Measurements from ENCODE around the gene CDYL.

Gene CDYL

GRCh38 chr6:4774296-4774695 is 1.9 kb upstream of the CDYL start:
- H3K9me3 ChIP-seq (ENCODE audit: control insufficient read depth, insufficient read depth, low read length) = 0 out of 2 replicates have a peak, but pooled peaks cover 7% of the 10 kb centered on the region
- peak overlapping the region; percentile 16 for H3K27ac ChIP-seq (ENCODE audit: low read depth, low read length)
- H3K9ac ChIP-seq (ENCODE audit: low read depth, low read length) = peak overlapping the region; percentile 84; the same call in 1 of the 2 replicates
- H3K36me3 ChIP-seq (ENCODE audit: control insufficient read depth, insufficient read depth, low read length) = no peaks in the 10 kb centered on the region
- H3K27me3 ChIP-seq (ENCODE audit: control insufficient read depth, insufficient read depth, low read length) = peaks cover 25% of the 10 kb centered on the region
- peaks cover 22% of the 10 kb centered on the region for H3K4me1 ChIP-seq (ENCODE audit: control insufficient read depth, insufficient read depth, low read length)
- H3K4me3 ChIP-seq (ENCODE audit: low read depth, low read length) = peak overlapping the region; percentile 94

- peak overlapping the region; percentile 14 for H3K27ac ChIP-seq (ENCODE audit: low read depth, low read length)
- peaks cover 28% of the 10 kb centered on the region for H3K4me1 ChIP-seq (ENCODE audit: control insufficient read depth, insufficient read depth, low read length)
- H3K9ac ChIP-seq (ENCODE audit: low read depth, low read length) = peak overlapping the region; percentile 46
- H3K27me3 ChIP-seq (ENCODE audit: control insufficient read depth, insufficient read depth, low read length) = peaks cover 32% of the 10 kb centered on the region
- H3K9me3 ChIP-seq (ENCODE audit: control insufficient read depth, insufficient read depth, low read length) = 0 out of 2 replicates have a peak, but pooled peaks cover 7% of the 10 kb centered on the region
- peak overlapping the region; percentile 94 for H3K4me3 ChIP-seq (ENCODE audit: low read depth, low read length)
- no peaks in the 10 kb centered on the region for H3K36me3 ChIP-seq (ENCODE audit: control insufficient read depth, insufficient read depth, low read length)
Observed at GRCh38 chr6:4774715-4775493, 1.3 kb upstream of the CDYL start.

GRCh38 chr6:4775494-4776130 is 592 bp upstream of the CDYL start:
- Histone ChIP-seq H3K27ac (ENCODE audit: low read depth, low read length) (peak overlapping the region; percentile 66), H3K9ac (ENCODE audit: low read depth, low read length) (peak overlapping the region; percentile 46; the same call in 1 of the 2 replicates), H3K36me3 (ENCODE audit: control insufficient read depth, insufficient read depth, low read length) (no peaks in the 10 kb centered on the region), H3K9me3 (ENCODE audit: control insufficient read depth, insufficient read depth, low read length) (0 out of 2 replicates have a peak, but pooled peaks cover 7% of the 10 kb centered on the region), H3K4me1 (ENCODE audit: control insufficient read depth, insufficient read depth, low read length) (peaks cover 32% of the 10 kb centered on the region), H3K27me3 (ENCODE audit: control insufficient read depth, insufficient read depth, low read length) (peaks cover 36% of the 10 kb centered on the region), H3K4me3 (ENCODE audit: low read depth, low read length) (peak overlapping the region; percentile 94)

GRCh38 chr6:4776493-4777393 is 539 bp downstream of the CDYL start:
- Histone ChIP-seq H3K27ac (ENCODE audit: low read depth, low read length) (peak overlapping the region; percentile 31), H3K27me3 (ENCODE audit: control insufficient read depth, insufficient read depth, low read length) (peaks cover 43% of the 10 kb centered on the region), H3K36me3 (ENCODE audit: control insufficient read depth, insufficient read depth, low read length) (no peaks in the 10 kb centered on the region), H3K9me3 (ENCODE audit: control insufficient read depth, insufficient read depth, low read length) (0 out of 2 replicates have a peak, but pooled peaks cover 7% of the 10 kb centered on the region), H3K4me1 (ENCODE audit: control insufficient read depth, insufficient read depth, low read length) (peaks cover 35% of the 10 kb centered on the region), H3K4me3 (ENCODE audit: low read depth, low read length) (peak overlapping the region; percentile 54), H3K9ac (ENCODE audit: low read depth, low read length) (no peak overlapping the region)

- peaks cover 28% of the 10 kb centered on the region for H3K4me1 ChIP-seq (ENCODE audit: control insufficient read depth, insufficient read depth, low read length)
- H3K36me3 ChIP-seq (ENCODE audit: control insufficient read depth, insufficient read depth, low read length) = no peaks in the 10 kb centered on the region
- no peak overlapping the region for H3K9ac ChIP-seq (ENCODE audit: low read depth, low read length)
- H3K27ac ChIP-seq (ENCODE audit: low read depth, low read length) = no peak overlapping the region
- 0 out of 2 replicates have a peak, but pooled peaks cover 7% of the 10 kb centered on the region for H3K9me3 ChIP-seq (ENCODE audit: control insufficient read depth, insufficient read depth, low read length)
- H3K27me3 ChIP-seq (ENCODE audit: control insufficient read depth, insufficient read depth, low read length) = peaks cover 47% of the 10 kb centered on the region
- H3K4me3 ChIP-seq (ENCODE audit: low read depth, low read length) = peak overlapping the region; percentile 49
Observed at GRCh38 chr6:4777394-4777935, 1.3 kb downstream of the CDYL start.

GRCh38 chr6:4778086-4778485 is 1.9 kb downstream of the CDYL start:
- Histone ChIP-seq H3K27me3 (ENCODE audit: control insufficient read depth, insufficient read depth, low read length) (peaks cover 48% of the 10 kb centered on the region), H3K4me3 (ENCODE audit: low read depth, low read length) (no peak overlapping the region), H3K4me1 (ENCODE audit: control insufficient read depth, insufficient read depth, low read length) (peaks cover 27% of the 10 kb centered on the region), H3K27ac (ENCODE audit: low read depth, low read length) (no peak overlapping the region), H3K9me3 (ENCODE audit: control insufficient read depth, insufficient read depth, low read length) (0 out of 2 replicates have a peak, but pooled peaks cover 7% of the 10 kb centered on the region), H3K9ac (ENCODE audit: low read depth, low read length) (no peak overlapping the region), H3K36me3 (ENCODE audit: control insufficient read depth, insufficient read depth, low read length) (no peaks in the 10 kb centered on the region)

- H3K27ac ChIP-seq (ENCODE audit: low read depth, low read length) = peak overlapping the region; percentile 21
- peaks cover 65% of the 10 kb centered on the region for H3K27me3 ChIP-seq (ENCODE audit: control insufficient read depth, insufficient read depth, low read length)
- no peaks in the 10 kb centered on the region for H3K36me3 ChIP-seq (ENCODE audit: control insufficient read depth, insufficient read depth, low read length)
- H3K9me3 ChIP-seq (ENCODE audit: control insufficient read depth, insufficient read depth, low read length) = 0 out of 2 replicates have a peak, but pooled peaks cover 7% of the 10 kb centered on the region
- H3K4me3 ChIP-seq (ENCODE audit: low read depth, low read length) = no peak overlapping the region
- H3K9ac ChIP-seq (ENCODE audit: low read depth, low read length) = no peak overlapping the region
- H3K4me1 ChIP-seq (ENCODE audit: control insufficient read depth, insufficient read depth, low read length) = peaks cover 32% of the 10 kb centered on the region
Observed at GRCh38 chr6:4780360-4780812, 4.2 kb downstream of the CDYL start.

GRCh38 chr6:4781426-4781825 is 5.2 kb downstream of the CDYL start:
- Histone ChIP-seq H3K9ac (ENCODE audit: low read depth, low read length) (no peak overlapping the region), H3K9me3 (ENCODE audit: control insufficient read depth, insufficient read depth, low read length) (0 out of 2 replicates have a peak, but pooled peaks cover 7% of the 10 kb centered on the region), H3K4me1 (ENCODE audit: control insufficient read depth, insufficient read depth, low read length) (peaks cover 42% of the 10 kb centered on the region), H3K36me3 (ENCODE audit: control insufficient read depth, insufficient read depth, low read length) (no peaks in the 10 kb centered on the region), H3K4me3 (ENCODE audit: low read depth, low read length) (no peak overlapping the region), H3K27ac (ENCODE audit: low read depth, low read length) (no peak overlapping the region), H3K27me3 (ENCODE audit: control insufficient read depth, insufficient read depth, low read length) (peaks cover 75% of the 10 kb centered on the region)

- H3K9me3 ChIP-seq (ENCODE audit: control insufficient read depth, insufficient read depth, low read length) = 0 out of 2 replicates have a peak, but pooled peaks cover 7% of the 10 kb centered on the region
- peaks cover 49% of the 10 kb centered on the region for H3K4me1 ChIP-seq (ENCODE audit: control insufficient read depth, insufficient read depth, low read length)
- no peak overlapping the region for H3K9ac ChIP-seq (ENCODE audit: low read depth, low read length)
- no peak overlapping the region for H3K27ac ChIP-seq (ENCODE audit: low read depth, low read length)
- no peaks in the 10 kb centered on the region for H3K36me3 ChIP-seq (ENCODE audit: control insufficient read depth, insufficient read depth, low read length)
- peaks cover 78% of the 10 kb centered on the region for H3K27me3 ChIP-seq (ENCODE audit: control insufficient read depth, insufficient read depth, low read length)
- no peak overlapping the region for H3K4me3 ChIP-seq (ENCODE audit: low read depth, low read length)
Observed at GRCh38 chr6:4781967-4782575, 5.9 kb downstream of the CDYL start.

- Histone ChIP-seq H3K9me3 (ENCODE audit: control insufficient read depth, insufficient read depth, low read length) (no peaks in the 10 kb centered on the region), H3K27me3 (ENCODE audit: control insufficient read depth, insufficient read depth, low read length) (peaks cover 44% of the 10 kb centered on the region), H3K9ac (ENCODE audit: low read depth, low read length) (no peak overlapping the region), H3K27ac (ENCODE audit: low read depth, low read length) (no peak overlapping the region), H3K4me1 (ENCODE audit: control insufficient read depth, insufficient read depth, low read length) (peaks cover 47% of the 10 kb centered on the region), H3K36me3 (ENCODE audit: control insufficient read depth, insufficient read depth, low read length) (no peaks in the 10 kb centered on the region), H3K4me3 (ENCODE audit: low read depth, low read length) (no peak overlapping the region)
Observed at GRCh38 chr6:4786996-4787395, 10.8 kb downstream of the CDYL start.
